Kidney capillary endothelial cell (primary cell): ENCODE measurements around the gene RNU2-1.
"Not testable (repeated sequence)": the region's sequence is repeated elsewhere in the genome, so short reads cannot be mapped to it uniquely, and the experiment has no call there.

Experiments used
- DNase-seq: peaks from one replicate; pipeline ENCODE4 v3.0.0-alpha.2; 2018; ENCODE audit warnings: low spot score

The RNU2-1 gene

GRCh38 chr17:43216369-43216761 lies 17.4 kb downstream of the RNU2-1 start:
- no peak for DNase-seq

DNA sequence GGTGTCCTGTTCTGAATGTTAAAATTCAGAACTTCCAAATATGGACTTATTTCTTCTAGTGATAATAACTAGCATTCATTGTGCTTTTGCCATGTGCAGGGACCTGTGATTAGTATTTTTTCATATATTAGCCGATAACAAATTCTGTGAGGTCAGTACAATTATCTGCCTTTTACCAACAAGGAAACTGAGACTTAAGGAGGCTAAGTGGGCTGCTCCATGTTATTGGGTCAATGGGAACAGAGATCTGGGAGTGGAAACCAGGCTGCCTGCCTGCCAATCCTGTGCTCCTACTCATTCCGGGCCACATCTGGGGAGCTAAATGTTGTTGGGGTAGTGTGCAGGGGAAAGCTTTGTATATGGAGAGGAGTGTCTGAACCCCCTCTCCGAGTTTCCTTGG lies 18.4 kb downstream of the RNU2-1 start:
- no peak for DNase-seq

DNA sequence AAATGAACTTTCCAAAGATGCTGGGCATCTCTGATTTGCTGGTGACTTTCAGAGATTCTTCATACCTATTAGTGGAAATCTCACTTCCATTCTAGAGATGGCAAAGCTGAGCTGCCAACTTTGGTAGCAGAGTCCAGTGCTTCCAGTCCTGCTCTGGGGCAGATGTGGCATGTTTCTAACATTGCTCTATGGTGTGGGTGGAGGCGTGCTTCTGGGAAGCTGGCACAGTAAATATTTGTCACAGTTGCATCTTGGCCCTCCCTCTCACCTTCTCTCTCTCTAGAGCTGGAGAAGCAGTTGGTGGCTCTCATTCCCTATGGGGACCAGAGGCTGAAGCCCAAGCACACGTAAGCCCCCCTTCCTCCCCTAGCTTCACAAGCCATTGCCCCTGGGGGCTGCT lies 20.2 kb downstream of the RNU2-1 start:
- DNase-seq = no peak

- DNase-seq = no peak
Observed at GRCh38 chr17:43212641-43213490, 20.9 kb downstream of the RNU2-1 start.

DNA sequence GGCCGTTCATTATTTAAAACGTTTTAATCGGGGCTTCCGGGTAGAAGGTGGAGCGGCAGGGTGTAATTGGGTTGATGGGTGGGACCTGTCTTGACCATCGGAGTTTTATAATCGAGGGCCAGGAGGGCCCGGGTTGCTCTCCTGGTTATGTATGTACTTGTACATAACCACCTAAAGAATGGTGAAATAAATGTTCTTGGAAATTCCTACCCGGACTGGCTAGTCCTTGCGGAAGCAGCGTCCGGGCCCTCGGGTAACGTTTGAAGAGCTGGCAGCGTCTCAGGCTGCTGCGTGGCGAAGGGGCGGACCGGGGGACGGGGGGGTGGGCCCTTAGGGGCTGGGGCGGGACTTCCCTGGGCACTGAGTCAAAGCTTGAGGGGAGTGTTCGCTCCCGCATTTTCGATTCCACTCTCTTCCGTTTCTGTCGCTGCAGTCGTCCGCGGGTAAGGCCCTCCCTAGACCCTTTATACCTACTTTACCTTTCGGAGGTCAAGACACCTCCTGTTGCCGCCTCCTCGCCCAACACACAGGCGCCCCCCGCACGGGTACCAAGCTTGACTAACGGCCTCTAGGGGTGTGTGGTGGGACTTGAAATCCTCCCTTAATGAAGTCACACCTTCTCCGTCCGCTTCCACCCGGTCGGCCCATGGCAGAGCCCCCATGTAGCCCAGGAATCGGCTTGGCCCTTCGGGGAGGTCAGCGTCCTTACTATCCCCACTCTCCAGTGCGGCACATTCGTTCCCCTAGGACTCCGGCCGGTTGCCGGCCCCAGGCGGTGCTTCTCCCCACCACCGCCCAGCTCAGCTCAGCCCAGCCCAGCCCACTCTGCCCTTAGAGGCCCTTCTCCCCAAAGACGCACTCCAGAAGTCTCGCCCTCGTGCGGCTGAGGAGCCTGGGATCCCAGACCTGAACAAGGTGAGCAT lies 22.0 kb downstream of the RNU2-1 start, which contains the start of gene TMEM106A:
TSS of gene TMEM106A (plus strand) at position 396 of the 923 bp plus-strand sequence. CDS start 1,167 bp downstream, outside the sequence.
- peak; percentile 59 for DNase-seq

DNA sequence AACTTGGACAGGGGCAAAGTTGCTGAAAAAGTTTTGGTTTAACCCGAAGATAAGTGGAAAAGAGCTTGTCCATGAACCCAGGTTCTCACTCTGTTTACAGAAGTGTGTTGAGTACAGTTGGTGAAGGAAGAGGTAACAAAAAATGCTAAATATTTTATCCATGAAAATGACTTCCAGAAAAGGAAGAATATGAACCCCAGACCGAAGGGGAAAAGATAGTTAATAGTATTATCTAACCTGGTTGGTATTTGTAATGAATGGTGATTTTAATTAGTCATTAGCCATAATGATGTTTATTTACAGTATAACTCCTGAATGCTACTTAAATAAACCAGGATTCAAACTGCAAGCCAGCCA lies 22.7 kb downstream of the RNU2-1 start:
- DNase-seq = no peak

GRCh38 chr17:43210576-43210975 lies 23.2 kb downstream of the RNU2-1 start:
- no peak for DNase-seq

DNA sequence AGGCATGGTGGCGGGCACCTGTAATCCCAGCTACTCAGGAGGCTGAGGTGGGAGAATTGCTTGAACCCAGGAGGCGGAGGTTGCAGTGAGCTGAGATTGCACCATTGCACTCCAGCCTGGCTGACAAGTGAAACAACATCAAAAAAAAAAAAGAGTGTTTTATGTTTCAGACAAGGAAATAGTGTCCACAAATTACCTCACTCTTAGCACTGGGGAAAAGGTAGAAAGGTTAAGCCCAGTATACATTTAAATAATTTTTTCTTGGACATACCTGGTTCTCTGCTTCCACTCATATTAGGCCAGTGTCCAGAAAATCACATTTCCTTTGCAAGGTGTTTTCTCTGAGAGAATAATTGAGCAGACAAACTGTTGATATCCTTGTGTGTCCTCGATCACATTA lies 30.8 kb downstream of the RNU2-1 start:
- not testable (repeated sequence) for DNase-seq

DNA sequence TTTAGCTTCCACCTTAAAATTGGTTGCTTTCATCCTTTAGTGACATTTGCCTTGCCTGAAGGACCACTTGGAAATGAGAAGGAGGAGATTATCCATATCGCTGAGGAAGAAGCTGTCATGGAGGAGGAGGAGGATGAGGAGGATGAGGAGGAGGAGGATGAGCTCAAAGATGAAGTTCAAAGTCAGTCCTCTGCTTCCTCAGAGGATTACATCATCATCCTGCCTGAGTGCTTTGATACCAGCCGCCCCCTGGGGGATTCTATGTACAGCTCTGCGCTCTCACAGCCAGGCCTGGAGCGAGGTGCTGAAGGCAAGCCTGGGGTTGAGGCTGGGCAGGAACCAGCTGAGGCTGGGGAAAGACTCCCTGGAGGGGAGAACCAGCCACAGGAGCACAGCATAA lies 33.6 kb downstream of the RNU2-1 start:
- no peak for DNase-seq

- no peak for DNase-seq
Observed at GRCh38 chr17:43199633-43200032, 34.1 kb downstream of the RNU2-1 start.

DNA sequence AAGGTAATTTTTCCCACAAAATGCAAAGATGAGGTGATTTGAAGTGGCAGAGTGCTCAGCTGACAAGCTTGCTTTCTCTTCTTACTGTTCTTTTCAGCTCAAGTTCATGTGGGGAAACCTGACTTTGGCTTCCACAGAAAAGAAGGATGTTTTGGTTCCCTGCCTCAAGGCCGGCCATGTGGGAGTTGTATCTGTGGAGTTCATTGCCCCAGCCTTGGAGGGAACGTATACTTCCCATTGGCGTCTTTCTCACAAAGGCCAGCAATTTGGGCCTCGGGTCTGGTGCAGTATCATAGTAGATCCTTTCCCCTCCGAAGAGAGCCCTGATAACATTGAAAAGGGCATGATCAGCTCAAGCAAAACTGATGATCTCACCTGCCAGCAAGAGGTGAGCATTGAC lies 40.5 kb downstream of the RNU2-1 start:
- no peak for DNase-seq

DNA sequence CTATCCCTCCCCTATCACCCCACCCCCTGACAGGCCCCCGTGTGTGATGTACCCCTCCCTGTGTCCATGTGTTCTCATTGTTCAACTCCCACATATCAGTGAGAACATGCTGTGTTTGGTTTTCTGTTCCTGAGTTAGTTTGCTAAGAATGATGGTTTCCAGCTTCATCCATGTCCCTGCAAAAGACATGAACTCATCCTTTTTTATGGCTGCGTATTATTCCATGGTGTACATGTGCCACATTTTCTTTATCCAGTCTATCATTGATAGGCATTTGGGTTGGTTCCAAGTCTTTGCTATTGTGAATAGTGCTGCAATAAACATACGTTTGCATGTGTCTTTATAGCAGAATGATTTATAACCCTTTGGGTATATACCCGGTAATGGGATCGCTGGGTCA lies 47.1 kb downstream of the RNU2-1 start:
- DNase-seq = not testable (repeated sequence)

DNA sequence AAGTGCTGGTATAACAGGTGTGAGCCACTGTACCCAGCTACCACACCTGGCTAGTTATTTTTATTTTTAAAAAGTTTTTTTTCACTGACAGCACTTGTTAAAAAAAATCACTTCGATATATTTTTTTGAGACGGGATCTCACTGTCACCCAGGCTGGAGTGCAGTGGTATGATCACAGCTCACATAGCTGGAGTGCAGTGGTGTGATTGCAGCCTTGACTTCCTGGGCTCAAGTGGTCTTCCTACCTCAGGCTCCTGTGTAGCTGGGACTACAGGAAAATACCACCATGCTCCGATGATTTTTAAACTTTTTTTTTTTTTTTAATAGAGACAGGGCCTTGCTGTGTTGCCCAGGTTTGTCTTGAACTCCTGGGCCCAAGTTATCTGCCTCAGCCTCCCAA lies 49.9 kb downstream of the RNU2-1 start:
- DNase-seq = no peak
